GM19395 (cell line): Measurements from ENCODE around the gene CDC45.
A peak's percentile ranks its signal among the peaks of the same experiment; 100 is the strongest.

ENCODE experiments used
- ATAC-seq: cut with Tn5 transposase; IDR thresholded peaks from one replicate; pipeline ENCODE4 v1.9.1; 2021; ENCODE audit warnings: mild to moderate bottlenecking, moderate library complexity; ENCODE audit not compliant: unreplicated experiment

The CDC45 gene

GRCh38 chr22:19448076-19448607, 31.6 kb upstream of the CDC45 start:
- ATAC-seq = peak; percentile 44

GRCh38 chr22:19448739-19449421, 30.8 kb upstream of the CDC45 start:
- no peak for ATAC-seq

GRCh38 chr22:19449422-19449767, 30.3 kb upstream of the CDC45 start:
- ATAC-seq = no peak

GRCh38 chr22:19450363-19451175, 29.2 kb upstream of the CDC45 start:
- ATAC-seq = no peak

- no peak for ATAC-seq
Measured at GRCh38 chr22:19451570-19451969, 28.1 kb upstream of the CDC45 start.

- ATAC-seq = no peak
Measured at GRCh38 chr22:19453718-19454117, 26.0 kb upstream of the CDC45 start.

GRCh38 chr22:19454156-19454555, 25.6 kb upstream of the CDC45 start:
- no peak for ATAC-seq

- ATAC-seq = no peak
Measured at GRCh38 chr22:19455033-19455432, 24.7 kb upstream of the CDC45 start.

- ATAC-seq = no peak
Measured at GRCh38 chr22:19455585-19456370, 23.9 kb upstream of the CDC45 start.

- ATAC-seq = no peak
Measured at GRCh38 chr22:19456541-19456940, 23.2 kb upstream of the CDC45 start.

- ATAC-seq = no peak
Measured at GRCh38 chr22:19457828-19458428, 21.8 kb upstream of the CDC45 start.

- no peak for ATAC-seq
Measured at GRCh38 chr22:19460036-19460435, 19.7 kb upstream of the CDC45 start.

GRCh38 chr22:19461506-19461905, 18.2 kb upstream of the CDC45 start:
- ATAC-seq = no peak

- ATAC-seq = no peak
Measured at GRCh38 chr22:19463008-19463407, 16.7 kb upstream of the CDC45 start.

GRCh38 chr22:19463491-19464469, 15.9 kb upstream of the CDC45 start:
- ATAC-seq = no peak

- ATAC-seq = no peak
Measured at GRCh38 chr22:19464546-19464945, 15.2 kb upstream of the CDC45 start.

GRCh38 chr22:19464975-19465374, 14.7 kb upstream of the CDC45 start:
- ATAC-seq = no peak

GRCh38 chr22:19466126-19466716, 13.5 kb upstream of the CDC45 start:
- ATAC-seq = no peak
